ENCODE measurements around the gene MTR. TPM values are rescaled to one million over a fixed set of nuclear protein-coding genes. Genes with fewer than 3 reads are reported as not detected.

The MTR gene
- total and polyA plus RNA-seq, 9 of the 15 experiments (the other 6 are each of a cell fraction or from before 2014, with no cell fraction given), result 3.4 to 44.3 (median 20.3) TPM

GRCh38 chr1:236757640-236758039, 37.5 kb upstream of the MTR start (continued):
- no peak for TF ChIP-seq ZNF3 (CRISPR knock-in tag; IDR thresholded peaks at IDR 0.05)
- no peak for TF ChIP-seq CREBBP (IDR thresholded peaks at IDR 0.05; ENCODE audit: low read depth, low read length)
- no peak for TF ChIP-seq NUFIP1 (IDR thresholded peaks at IDR 0.05; ENCODE audit: partially characterized antibody)
- no peak for TF ChIP-seq ZNF175 (CRISPR knock-in tag; IDR thresholded peaks at IDR 0.05; ENCODE audit: low read depth)
- no peak for TF ChIP-seq SMAD4 (CRISPR knock-in tag; conservative IDR thresholded peaks at IDR 0.05)
- TF ChIP-seq STAG1 (CRISPR knock-in tag; IDR thresholded peaks at IDR 0.05; ENCODE audit: borderline replicate concordance), result no peak

DNA sequence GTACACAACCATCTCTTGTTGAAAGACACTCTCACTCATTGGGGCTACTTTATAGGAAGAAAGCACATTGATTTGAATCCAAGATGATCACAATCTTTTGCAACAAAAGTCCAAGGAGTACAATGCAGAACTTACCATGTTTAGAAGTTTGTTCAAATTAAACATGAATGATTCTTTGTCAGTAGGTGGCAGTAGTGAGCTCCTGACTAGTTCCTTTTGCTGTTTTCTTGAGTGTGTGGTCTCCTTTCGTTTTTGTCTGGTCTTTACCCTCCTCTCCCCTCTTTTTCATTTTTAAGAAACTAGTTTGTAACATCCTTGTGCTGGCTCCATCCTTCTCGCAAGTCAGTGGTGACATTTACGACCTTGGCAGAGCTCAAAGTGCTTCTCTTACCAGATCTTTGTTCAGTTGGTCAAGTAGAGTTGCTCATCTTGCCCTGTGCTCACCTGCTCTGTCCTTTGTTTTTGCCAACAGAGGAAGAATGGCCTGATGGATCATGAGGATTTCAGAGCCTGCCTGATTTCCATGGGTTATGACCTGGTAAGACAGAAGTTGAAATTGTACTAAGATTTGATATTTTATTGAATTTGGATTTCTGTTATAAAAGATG, 35.7 kb upstream of the MTR start:
- BruUV-seq (replicated peaks), result no TSS peak
- Histone ChIP-seq H2AFZ (ENCODE audit: low read depth, low read length) (peak overlapping the region; percentile 69; the same call in 1 of the 2 replicates), H3K4me2 (ENCODE audit: insufficient read depth, low read length) (no peak overlapping the region), H3K4me1 (replicated peaks in 1 of 2; ENCODE audit: control insufficient read depth in 2 of 2, insufficient read depth in 2 of 2, low read length in 2 of 2) (peaks cover 2 to 8% of the 10 kb centered on the region in 2 experiments; a peak in 3 of 5 replicates), H3K9me1 (ENCODE audit: control insufficient read depth, insufficient read depth, low read length) (no peaks in the 10 kb centered on the region), H3K4me3 (no peak overlapping the region), H3K36me3 (ENCODE audit: control insufficient read depth, insufficient read depth, low read length) (no peaks in the 10 kb centered on the region), H3K27ac (ENCODE audit: extremely low read depth, low read depth, low read length) (no peak overlapping the region), H3K9ac (ENCODE audit: insufficient read depth in 1 of 2, low read depth in 2 of 2, low read length in 2 of 2) (no peak overlapping the region), H3K79me2 (ENCODE audit: control insufficient read depth, insufficient read depth, low read length) (no peaks in the 10 kb centered on the region), H3K9me3 (replicated peaks; ENCODE audit: control insufficient read depth, insufficient read depth, low read depth, low read length) (no peaks in the 10 kb centered on the region), H3K27me3 (ENCODE audit: control insufficient read depth in 2 of 2, insufficient read depth in 2 of 2, low read length in 2 of 2) (peaks cover 0 to 9% of the 10 kb centered on the region in 2 experiments; a peak in 2 of 5 replicates), H4K20me1 (replicated peaks; ENCODE audit: control insufficient read depth, insufficient read depth, low read length) (no peaks in the 10 kb centered on the region)
- WGBS (ENCODE audit: insufficient coverage, low coverage, missing lambda C conversion rate), result 4% methylated on average over 3 of the region's 3 CpGs
- in situ Hi-C loops (cut with MboI), result no loop called here
- DNase-seq (ENCODE audit: extremely low read depth in 1 of 4, low spot score in 3 of 4) (peak; percentile 47 to 75 (median 62)), FAIRE-seq (peak; percentile 85), ATAC-seq (peak; percentile 75)
- POLR2A ChIA-PET, result interaction anchor here (0.8 to 1.1 kb wide), 2 partner anchors 8 to 12 kb away, joined by 3 to 4 read pairs; no protein-coding TSS in a partner anchor
- CTCF ChIA-PET (ENCODE audit: low intra/inter-chr PET ratio), result interaction anchor here (0.6 to 2.3 kb wide), 3 partner anchors 109 to 150 kb away, joined by 4 to 8 read pairs (median 6); no protein-coding TSS in a partner anchor
- intact Hi-C loops (cut with micrococcal nuclease), result loop anchor here (1.0 to 10.0 kb wide), 2 partner anchors 109 to 285 kb away; partner anchors contain the start of gene RYR2
- TF ChIP-seq SMC3 (conservative IDR thresholded peaks at IDR 0.05; ENCODE audit: insufficient read depth, low read depth, low read length) (peak; percentile 52), REST (IDR thresholded peaks at IDR 0.05; ENCODE audit: borderline replicate concordance) (peak; percentile 46; the same call in 1 of the 2 replicates), REST (CRISPR knock-in tag; IDR thresholded peaks at IDR 0.05; ENCODE audit: low read depth) (no peak), CGGBP1 (CRISPR knock-in tag; IDR thresholded peaks at IDR 0.05) (no peak), CC2D1A (IDR thresholded peaks at IDR 0.05) (0 out of 2 replicates have a peak, but pooled peaks have one; percentile 16), RAD21 (CRISPR knock-in tag; conservative IDR thresholded peaks at IDR 0.05 in 1 of 2, IDR thresholded peaks at IDR 0.05 in 1 of 2) (peak; percentile 65 to 78)

Measured in K562 (cell line).